ENCODE data around the gene VPS26C.

GRCh38 chr21:37272897-37273296 lies 5.8 kb upstream of the VPS26C start:
- TF ChIP-seq CTCF (conservative IDR thresholded peaks at IDR 0.05; ENCODE audit: low read length) (no peak), EZH2phosphoT487 (IDR thresholded peaks at IDR 0.05; ENCODE audit: borderline replicate concordance) (no peak)
